Activated CD4-positive, alpha-beta T cell treated with anti-CD3 and anti-CD28 coated beads for 4 hours (primary cell): ENCODE data around the gene USF1.

ENCODE experiments used
- DNase-seq, 2 donors: peaks; one replicate each; pipeline ENCODE4 v3.0.0-alpha.2; 2020

Gene USF1

GRCh38 chr1:161045736-161046604 lies at the start of gene USF1:
TSS of gene USF1 (minus strand) at chr1:161045977. CDS start at chr1:161043275, 2,702 bp downstream.
- DNase-seq = peak; percentile 90

GRCh38 chr1:161095230-161095629 lies 49.5 kb upstream of the USF1 start:
- DNase-seq = no peak

- DNase-seq = no peak
These were observed 48.7 kb upstream of the USF1 start for GRCh38 chr1:161094481-161094880.

- peak; percentile 42 to 69 for DNase-seq
These were observed 46.8 kb upstream of the USF1 start for GRCh38 chr1:161092621-161093028.

- no peak for DNase-seq
These were observed 46.2 kb upstream of the USF1 start for GRCh38 chr1:161091796-161092507.

- no peak for DNase-seq
These were observed 45.3 kb upstream of the USF1 start for GRCh38 chr1:161091093-161091492.

- no peak for DNase-seq
These were observed 44.8 kb upstream of the USF1 start for GRCh38 chr1:161090617-161091016.

GRCh38 chr1:161089938-161090337 lies 44.2 kb upstream of the USF1 start:
- no peak for DNase-seq

- DNase-seq = no peak
These were observed 43.6 kb upstream of the USF1 start, which contains the start of gene NECTIN4 for GRCh38 chr1:161089251-161089924. TSS of gene NECTIN4 (minus strand) at chr1:161089558. CDS start at chr1:161089296, 262 bp downstream.

GRCh38 chr1:161088587-161089110 lies 42.9 kb upstream of the USF1 start:
- no peak for DNase-seq

GRCh38 chr1:161086457-161086856 lies 40.7 kb upstream of the USF1 start:
- no peak for DNase-seq

GRCh38 chr1:161085165-161085564 lies 39.4 kb upstream of the USF1 start:
- no peak for DNase-seq

GRCh38 chr1:161084597-161084988 lies 38.8 kb upstream of the USF1 start:
- no peak for DNase-seq

- DNase-seq = no peak
These were observed 38.2 kb upstream of the USF1 start for GRCh38 chr1:161083748-161084596.

- DNase-seq = no peak
These were observed 37.4 kb upstream of the USF1 start for GRCh38 chr1:161082996-161083747.

- DNase-seq = no peak
These were observed 36.7 kb upstream of the USF1 start for GRCh38 chr1:161082483-161082882.

- no peak for DNase-seq
These were observed 35.7 kb upstream of the USF1 start for GRCh38 chr1:161081519-161081918.

GRCh38 chr1:161080441-161081405 lies 34.9 kb upstream of the USF1 start:
- no peak for DNase-seq

GRCh38 chr1:161079436-161080110 lies 33.8 kb upstream of the USF1 start:
- no peak for DNase-seq

- DNase-seq = no peak
These were observed 31.6 kb upstream of the USF1 start for GRCh38 chr1:161077426-161077825.
